COR-L47 (cell line): Measurements from ENCODE around the gene CIB2.

ENCODE experiments used
- DNase-seq: peaks from one replicate; lab custom pipeline; 2025; lab: John Stamatoyannopoulos, UW

The CIB2 gene

DNA sequence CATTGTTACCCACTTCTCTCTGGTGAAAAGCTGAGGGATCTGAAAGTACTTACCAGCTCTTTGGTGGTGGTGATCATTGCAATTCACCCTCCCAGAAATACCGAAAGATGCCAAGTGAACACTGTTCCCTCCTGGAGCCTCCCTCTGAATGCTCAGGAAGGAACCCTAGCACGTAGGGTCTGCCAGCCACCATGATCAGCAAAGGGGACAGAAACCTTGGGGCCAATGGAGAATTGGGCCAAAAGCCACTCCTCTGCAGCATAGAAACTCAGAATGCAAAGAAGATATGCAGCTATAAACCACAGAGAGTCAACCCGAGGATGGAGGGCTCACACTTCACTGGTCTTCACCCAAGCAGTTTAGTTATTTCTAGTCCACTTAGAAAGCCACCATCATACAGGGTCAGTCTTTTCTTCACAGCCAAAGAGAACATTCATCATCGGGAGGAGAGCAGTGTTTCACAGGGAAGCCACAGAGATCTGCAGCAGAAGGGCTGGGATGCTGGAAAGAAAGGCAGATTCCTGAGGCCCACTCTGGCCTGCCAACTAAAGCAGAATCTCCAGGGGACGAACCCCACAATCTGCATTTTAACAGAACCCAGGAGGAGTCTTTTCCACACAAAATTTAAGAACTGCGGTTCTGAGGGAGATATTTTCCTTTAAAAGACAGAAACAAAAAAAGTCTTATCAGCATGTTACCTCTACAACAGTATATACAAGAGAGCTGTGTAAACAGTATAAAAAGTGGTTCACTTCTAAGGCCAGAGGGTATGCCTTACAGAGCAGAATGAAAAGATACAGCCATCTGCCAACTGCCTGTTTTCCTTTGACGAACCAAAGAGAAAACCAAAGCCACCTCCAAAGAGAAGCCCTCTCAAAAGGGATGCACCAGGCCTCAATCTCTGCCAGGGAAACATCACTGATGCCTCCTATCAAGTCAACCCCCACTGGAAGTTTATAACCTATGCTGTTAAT is 65.0 kb downstream of the CIB2 start:
- no peak for DNase-seq

DNA sequence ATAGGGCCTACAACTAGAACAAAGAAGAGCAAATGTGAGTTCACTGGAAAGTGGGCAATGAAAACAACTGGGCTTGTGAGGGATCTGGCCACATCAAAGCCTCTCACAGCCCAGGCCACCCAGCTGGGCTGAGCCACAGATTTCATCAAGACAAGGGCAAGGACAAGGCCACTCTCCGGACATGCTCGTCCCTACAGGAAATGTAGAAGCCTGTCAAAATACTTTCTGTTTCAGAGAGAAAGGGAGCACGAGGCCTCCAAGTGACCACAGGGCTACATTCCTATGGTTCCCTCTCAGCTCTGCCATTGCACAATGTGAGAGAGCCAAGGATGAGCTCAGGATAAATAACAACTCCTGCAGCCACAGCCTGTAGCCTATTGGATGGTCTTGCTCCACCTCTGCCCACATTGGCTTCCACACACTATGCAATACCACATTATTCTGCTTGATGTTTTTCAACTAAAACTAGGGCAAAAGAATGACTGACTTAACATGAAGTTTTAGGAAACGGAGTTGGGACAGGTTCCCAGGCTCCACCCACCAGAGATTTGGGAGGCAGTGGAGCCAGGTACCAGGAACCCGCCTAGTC is 65.9 kb downstream of the CIB2 start:
- no peak for DNase-seq

DNA sequence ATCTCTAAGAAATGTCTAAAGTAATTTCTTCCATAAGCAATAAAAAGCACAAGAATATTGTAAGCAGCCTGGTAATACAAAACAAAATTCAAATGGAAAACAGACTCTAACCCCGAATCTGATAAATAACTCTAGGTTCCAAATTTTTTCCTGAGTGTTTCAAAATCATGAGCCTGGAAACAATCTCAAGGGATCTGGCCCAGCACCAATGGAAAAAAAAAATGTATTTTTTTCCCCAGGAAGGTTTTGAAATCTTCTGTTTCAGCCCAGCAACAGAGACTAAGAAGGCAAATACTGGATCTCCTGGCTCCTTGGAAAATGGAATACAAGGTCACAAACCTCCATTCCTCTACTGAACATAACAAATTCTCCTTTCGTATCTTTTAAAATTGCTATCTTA is 66.7 kb downstream of the CIB2 start:
- DNase-seq, result no peak

DNA sequence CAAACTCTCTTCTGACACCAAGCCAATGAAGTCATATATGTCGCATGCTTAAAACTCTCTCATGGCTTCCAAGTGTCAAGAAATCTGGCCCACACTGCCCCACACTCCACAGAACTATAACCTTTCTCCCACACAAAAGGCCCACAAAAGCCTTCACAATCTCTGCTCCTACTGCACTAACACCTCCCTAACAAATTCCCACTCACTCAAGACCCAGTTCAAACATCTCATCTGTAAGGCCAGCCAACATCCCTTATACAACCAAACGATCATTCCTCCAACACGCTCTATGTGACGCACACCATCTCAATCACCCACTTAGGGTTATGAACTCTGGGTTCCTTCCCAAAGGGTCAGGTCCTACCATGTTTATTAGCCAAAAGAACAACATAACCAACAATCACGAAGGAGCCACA is 67.3 kb downstream of the CIB2 start:
- DNase-seq, result no peak

DNA sequence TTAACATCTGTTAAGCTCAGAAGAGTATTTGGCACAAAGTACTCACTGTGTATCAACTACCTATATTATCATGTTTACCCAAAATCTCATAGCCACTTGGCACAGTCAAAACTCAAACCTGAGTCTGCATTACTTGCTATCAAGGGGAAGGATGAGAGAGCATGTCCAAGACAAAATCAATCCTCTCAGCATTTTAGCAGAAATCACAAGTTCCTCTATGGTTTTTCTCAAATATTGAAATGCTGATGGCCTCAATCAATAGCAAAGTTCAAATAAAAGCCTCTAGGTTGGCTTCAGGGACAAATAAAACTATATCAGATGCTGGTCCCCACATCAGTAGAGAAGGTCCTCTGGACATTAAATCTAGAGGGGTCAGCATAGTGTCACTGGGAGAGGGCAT is 68.0 kb downstream of the CIB2 start:
- no peak for DNase-seq

DNA sequence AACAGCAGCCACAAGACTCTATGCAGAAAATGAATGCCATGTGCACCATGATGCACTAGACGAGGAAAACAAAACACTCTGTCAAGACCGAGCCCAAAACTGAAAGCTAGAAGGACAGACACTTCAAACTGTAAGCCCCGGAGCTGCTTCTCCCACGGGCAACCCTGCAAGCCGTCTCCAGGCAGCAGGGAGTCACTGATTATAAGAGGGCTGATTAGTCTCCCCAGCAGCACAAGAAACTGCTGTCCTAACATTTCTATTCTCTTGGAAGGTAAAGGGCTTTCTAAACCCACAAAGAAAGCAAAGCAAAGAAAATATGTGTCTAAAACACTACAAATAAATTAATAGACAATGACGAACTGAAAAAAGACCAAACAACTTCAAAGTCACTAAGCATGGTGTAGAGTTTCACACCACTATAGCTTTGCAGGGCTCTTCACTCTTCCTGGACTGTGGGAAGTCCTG is 69.2 kb downstream of the CIB2 start:
- no peak for DNase-seq

DNA sequence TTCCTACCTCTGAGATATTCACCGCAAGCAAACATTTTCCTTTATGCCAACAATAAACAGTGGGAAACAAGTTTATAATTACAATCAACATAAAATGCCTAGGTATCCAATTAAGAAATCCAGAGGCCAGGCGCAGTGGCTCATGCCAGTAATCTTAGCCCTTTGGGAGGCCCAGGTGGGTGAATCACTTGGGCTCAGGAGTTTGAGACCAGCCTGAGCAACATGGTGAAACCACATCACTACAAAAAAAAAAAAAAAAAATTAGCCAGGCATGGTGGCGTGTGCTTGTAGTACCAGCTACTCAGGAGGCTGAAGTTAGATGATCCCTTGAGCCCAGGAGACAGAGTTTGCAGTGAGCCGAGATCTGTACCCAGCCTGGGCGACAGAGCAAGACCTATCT is 71.0 kb downstream of the CIB2 start:
- DNase-seq, result no peak

DNA sequence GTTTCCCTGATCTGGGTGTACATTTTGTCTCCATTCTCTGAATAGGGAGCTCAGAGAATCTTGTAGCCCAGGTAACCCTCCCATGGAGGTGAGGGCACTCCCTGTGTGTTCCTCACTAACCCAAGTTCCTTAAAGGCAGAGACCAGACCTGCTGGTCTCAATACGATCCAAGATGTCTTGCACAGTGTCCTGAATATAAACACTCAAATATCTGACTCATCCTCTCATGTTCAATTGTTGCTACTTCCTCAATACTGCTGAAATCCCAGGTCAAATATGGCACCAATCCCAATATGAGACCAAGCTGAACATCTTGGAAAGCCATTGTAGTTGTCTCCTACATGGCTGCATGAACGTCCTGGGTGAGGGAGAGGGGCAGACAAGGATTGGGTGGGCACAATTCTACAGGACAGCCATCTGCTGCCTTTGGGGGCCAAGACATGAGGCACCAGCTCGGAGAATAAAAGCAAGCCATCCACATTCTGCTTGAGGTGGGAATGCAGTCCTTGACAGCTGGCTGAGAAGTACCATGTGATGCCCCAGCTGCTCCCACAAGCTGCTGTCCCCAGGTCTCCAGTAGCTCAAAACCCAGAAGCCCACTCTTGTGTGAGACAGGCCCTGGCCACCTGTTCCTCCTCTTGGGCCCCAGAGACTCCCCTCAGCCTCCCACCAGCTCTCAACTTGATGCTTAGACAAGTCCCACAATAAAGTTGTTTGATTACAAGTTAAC is 72.0 kb downstream of the CIB2 start:
- DNase-seq, result no peak

DNA sequence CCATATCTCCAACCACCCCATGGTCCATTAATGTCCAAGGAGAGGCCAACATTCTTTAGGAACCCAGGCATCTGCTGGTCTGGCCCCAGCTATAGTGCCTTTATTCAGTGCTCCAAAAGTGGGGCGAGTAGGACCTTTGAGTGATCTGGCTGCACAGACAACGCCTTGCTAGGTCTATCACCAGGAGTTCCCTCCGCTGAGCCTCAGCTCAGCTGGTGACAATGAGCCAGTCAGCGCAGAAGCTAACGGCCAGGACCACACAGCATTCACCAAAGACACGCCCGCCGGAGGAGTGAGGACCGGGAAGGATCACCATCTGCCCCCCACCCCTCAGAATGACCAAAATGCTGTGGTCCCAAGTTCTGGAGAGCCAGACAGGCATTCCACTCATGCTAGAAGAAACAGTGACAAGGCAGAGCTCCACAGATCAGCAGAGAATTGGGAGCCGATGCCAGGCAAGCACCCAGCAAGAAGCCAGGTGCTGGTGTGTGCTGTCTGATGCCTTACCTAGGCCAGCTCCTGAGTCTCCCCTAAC is 72.8 kb downstream of the CIB2 start:
- DNase-seq, result no peak

DNA sequence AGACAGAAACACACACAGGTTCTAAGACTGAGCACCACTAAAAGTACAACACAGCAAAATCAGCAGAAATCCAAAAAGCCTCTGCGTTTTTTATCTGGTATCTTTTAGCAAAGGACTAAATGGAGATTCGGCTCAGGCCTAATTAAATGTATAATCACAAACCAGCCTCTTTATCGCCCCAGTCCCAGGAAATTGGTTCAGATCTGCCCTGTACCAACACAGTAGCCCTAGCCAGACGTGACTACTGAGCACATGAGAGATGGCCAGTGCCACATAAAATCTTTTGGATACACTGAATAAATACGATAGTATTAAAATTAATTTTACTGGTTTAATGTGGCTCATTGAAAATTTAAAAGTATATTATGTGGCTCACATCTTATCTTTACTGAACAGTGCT is 73.4 kb downstream of the CIB2 start:
- DNase-seq, result no peak

DNA sequence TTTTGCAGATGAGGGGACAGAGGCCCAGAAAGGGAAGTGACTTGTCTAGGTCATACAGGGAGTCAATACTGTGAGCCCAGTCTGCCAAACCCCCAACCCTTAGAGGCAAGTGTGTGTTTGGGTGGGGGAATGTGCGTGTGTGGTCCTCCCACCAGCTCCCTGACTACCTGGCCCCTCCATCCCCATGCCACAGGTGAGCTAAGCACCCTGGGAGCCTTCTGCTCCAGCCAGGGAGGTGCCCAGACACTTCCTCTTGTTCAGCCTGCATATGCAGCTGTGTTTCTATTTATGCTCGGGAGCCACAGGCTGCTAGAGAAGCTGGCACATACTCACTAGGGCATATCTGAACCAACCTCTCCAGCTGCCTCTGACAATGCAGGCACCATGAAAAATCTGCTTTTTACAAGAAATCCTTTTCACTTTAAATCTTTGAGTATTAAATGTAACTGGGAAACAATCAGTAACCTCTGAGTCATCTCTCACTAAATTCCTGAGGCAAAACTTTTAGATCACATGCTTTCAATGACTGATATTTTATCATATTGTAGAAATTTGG is 74.5 kb downstream of the CIB2 start:
- no peak for DNase-seq

DNA sequence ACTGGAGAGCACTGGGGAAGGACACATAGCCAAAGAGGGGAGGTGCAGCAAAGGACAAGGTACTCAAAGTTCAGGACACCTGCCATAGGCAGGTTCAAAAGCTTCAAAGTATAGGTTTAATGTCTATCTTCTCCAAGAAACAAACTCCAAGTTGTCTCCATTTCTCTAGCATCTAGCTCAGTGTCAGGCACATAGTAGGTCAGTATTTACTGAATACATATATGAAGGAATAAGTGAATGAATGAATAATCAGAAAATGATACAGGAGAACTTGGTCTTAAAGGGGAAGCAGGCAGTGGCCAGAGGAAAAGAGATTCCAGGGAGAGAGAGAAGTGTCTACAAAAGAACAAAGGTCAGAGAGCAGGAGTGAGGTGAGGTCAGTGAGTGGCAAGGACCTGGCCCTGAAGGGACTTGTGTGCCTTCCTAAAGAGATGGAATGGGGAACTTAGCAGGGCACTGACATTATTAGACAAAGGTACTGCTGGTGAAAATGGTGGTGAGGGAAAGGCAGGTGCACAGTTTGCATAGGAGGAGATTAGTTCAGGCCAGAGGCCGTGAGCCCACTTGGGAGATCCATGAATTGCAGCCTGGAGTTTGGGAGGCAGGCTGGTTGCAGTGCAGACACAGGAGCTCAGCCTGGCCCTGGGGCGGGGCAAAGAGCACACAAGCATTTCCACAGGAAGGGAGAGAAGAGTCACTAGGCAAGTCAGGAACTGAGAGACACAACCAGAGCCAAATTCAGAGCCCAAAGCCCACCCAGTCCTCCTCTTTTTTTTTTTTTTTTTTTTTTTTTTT is 75.1 kb downstream of the CIB2 start:
- no peak for DNase-seq

DNA sequence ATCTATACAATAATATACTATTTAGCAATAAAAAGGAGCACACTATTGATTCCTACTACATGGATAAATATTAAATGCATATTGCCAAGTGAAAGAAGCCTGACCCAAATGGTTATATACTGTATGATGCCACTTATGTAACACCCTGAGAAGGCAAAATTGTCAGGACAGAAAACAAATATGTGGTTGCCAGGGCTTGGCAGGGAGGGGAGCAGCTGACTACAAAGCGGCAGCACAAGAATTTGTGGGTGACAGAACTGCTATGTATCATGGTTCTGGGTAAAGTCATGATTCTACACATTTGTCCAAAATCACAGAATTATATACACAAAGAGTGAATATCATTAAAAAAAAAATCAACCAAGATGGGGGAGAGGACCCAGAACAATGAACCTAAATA is 76.3 kb downstream of the CIB2 start:
- DNase-seq, result no peak
